PC-3 (cell line): ENCODE measurements around the gene PTK6.

Experiments used
- CTCF ChIP-seq: fragments of 300-600 bp; sonication (generic); conservative IDR thresholded peaks from 2 replicates; pipeline ENCODE4 v1.5.1; 2017; ENCODE audit warnings: antibody characterized with exemption, low read depth, mild to moderate bottlenecking, low read length
- EZH2 ChIP-seq: fragments of 300-600 bp; sonication (generic); IDR thresholded peaks from one replicate; pipeline ENCODE4 v1.6.1; 2017; ENCODE audit warnings: antibody characterized with exemption, mild to moderate bottlenecking, low read length; ENCODE audit not compliant: unreplicated experiment

GRCh38 chr20:63493563-63494020 lies 43.6 kb downstream of the PTK6 start:
- TF ChIP-seq CTCF = no peak
- TF ChIP-seq EZH2 = no peak
